Stimulated activated CD4-positive, alpha-beta T cell treated with anti-CD3 and anti-CD28 coated beads, Interleukin-12 subunit alpha, Interleukin-12 subunit beta, amount 100 ng/mL, for 4 hours (primary cell): ENCODE measurements around the gene USP34.

Source experiments
- DNase-seq: peaks from one replicate; pipeline ENCODE4 v3.0.0-alpha.2; 2020

The USP34 gene

DNA sequence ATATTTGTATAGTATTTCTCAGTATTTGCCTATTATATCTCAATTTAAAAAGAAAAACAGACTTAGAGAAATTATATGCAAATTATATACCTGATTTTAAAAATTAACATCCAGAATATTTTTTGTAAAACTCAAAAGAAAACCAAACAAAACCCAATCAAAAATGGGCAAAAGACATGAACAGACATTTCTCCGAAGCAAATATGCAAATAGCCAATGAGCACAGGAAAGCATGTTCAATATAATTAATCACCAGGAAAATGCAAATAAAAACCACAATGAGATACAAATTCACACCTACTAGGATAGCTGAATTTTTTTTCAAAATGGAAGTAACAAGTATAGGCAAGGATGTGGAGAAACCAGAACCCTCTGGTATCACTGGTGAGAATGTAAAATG is 108.0 kb downstream of the USP34 start:
- DNase-seq: no peak

DNA sequence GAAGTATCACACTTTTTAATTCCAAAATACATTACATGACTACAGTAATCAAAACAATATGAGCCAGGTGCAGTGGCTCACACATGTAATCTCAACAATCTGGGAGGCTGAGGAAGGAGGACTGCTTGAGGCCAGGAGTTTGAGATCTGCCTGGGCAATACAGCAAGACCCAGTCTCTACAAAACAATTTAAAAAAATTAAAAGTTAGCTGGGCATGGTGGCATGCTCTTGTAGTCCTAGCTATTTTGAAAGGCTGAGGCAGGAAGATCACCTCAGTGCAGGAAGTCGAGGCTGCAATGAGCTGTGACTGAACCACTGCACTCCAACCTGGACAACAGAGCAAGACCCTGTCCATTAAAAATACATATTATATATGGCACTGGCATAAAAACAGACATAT is 109.8 kb downstream of the USP34 start:
- no peak for DNase-seq

DNA sequence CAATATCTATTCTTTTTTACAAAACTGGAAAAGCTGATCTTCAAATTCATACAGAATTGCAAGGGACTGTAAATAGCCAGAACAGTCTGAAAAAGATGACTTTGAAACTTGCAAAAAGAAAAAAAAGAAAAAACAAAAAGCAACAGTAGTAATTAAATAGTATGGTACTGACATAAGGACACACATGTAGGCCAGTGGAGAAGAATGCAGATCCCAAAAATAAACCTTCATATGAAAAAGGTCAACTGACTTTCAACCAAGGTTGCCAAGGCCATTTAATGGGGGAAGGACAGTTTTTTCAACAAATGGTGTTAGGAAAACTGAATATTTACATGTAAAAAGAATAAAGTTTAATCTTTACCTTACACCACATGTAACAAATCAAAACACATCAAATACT is 111.8 kb downstream of the USP34 start:
- DNase-seq: no peak

DNA sequence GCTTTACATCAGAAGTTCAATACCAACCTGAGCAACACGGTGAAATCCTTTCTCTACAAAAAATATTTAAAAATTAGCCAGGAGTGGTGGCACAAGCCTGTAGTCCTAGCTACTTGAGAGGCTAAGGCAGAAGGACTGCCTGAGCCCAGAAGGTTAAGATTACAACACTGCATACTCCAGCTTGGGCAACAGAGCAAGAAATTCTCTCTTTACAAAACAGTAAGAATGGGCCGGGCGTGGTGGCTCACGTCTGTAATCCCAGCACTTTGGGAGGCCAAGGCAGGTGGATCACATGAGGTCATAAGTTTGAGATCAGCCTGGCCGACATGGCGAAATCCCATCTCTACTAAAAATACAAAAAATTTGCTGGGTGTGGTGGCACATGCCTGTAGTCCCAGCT is 113.2 kb downstream of the USP34 start:
- no peak for DNase-seq

DNA sequence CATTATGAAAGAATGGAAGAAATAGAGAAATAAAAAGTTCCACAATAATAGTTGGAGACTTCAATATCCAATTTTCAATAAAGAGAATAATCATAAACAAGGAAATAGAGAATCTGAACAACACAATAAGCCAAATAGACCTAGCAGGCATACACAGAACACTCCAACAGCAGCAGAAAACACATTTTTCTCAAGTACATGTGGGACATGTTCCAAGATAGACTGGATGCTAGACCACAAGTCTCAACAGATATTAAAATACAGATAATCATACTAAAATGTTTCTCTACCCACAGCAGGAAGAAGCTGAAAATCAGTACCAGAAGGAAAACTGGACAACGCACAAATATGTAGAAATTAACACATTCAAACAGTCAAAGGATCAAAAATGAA is 113.9 kb downstream of the USP34 start:
- no peak for DNase-seq

DNA sequence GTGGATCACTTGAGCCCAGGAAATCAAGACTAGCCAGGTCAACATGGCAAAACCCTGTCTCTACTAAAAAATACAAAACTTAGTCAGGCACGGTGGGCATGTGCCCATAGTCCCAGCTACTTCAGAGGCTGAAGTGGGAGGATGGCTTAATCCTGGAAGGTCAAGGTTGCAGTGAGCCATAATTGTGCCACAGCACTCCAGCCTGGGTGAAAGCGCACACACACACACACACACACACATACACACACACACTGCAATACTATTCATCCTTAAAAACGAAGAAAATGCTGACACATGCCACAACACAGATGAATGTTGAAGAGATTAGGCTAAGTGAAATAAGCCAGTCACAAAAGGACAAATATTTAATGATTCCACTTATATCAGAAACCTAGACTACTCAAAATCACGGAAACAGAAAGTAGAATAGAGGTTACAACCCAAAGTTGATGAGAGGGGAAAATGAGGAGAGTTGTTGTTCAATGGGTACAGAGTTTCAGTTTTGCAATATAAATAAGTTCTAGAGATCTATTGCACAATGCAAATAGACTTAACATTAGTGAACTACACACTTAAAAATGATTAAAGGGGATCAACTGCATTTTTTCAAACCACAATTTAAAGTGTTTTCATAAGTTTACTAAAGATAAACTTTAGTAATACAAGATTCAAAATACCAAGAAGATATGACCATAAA is 114.5 kb downstream of the USP34 start:
- DNase-seq: no peak

DNA sequence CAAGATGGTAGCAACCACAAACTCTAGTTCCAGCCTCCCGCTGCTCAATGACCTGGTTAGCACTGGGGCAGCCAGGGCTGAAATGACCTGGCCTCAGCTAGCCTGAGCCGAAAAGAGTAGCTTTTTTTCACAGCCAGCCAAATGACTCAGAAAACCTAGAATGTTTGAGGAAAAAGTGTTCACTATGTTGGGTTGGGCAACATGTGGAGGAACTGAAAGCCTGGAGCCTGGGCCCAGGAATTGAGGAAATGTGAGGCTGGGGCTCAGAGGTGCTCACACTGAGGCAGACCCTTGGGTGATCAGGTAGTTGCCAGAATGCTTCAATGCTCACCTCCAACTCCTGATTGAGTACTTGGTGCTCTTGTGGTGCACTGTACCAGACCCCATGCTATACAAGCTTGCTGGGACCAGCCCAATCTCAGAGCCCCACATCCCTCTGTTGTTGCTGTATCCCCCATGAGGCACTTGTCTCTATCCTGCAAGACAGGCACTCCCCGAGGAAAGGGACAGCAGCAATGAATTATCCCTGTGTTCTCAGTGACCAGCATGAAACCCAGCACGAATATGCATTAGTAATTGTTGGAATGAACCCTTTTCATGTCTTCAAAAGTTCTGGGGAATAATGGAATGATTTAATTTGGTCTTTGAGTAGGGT is 116.2 kb downstream of the USP34 start:
- DNase-seq: no peak

DNA sequence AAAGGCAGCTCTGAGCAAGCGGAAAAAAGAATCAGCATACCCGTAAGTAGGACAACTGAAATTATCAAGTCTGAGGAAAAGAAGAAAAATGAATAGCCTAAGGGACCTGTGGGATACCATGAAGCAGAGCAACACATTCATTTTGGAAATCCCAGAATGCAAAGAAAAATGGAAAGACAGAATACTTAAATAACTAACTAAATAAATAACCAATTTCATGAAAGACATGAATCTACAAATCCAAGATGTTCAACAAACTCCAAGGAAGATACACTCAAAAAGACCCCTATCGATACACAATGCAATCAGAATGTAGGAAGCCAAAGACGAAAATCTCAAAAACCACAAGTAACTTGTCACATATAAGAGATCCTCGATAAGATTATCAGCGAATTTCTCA is 117.0 kb downstream of the USP34 start:
- DNase-seq: no peak

DNA sequence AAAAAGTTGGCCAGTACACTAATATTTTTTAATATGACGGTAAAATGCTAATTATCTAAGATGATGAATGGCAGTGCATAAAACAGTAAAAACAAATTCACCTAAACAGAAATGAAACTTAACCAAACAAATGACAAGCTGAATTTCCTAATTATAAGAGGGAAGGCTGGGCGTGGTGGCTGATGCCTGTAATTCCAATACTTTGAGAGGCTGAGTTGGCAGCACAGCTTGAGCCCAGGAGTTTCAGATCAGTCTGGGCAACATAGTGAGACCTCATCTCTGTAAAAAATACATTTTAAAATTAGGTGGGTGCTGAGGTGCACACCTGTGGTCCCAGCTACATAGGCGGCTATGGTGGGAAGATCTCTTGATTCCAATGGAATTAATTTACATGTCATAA is 120.1 kb downstream of the USP34 start:
- DNase-seq: no peak

DNA sequence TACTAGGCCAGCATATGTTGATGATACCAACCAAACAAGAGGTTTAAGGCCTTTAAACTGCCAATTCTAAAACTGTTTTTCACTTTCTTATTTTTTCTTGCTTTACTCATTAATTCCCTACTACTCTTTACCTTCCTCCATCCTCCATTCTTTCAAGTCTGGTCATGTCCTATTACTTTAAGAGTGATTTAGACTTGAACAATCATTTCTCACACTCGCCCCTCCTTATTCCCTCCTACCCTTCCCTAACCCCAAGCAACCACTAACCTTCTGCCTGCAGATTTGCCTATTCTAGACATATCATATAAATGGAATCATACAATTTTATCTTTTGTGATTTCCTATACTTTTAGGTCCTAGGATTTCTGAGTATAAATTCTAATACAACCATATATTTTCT is 127.7 kb downstream of the USP34 start:
- DNase-seq: no peak

DNA sequence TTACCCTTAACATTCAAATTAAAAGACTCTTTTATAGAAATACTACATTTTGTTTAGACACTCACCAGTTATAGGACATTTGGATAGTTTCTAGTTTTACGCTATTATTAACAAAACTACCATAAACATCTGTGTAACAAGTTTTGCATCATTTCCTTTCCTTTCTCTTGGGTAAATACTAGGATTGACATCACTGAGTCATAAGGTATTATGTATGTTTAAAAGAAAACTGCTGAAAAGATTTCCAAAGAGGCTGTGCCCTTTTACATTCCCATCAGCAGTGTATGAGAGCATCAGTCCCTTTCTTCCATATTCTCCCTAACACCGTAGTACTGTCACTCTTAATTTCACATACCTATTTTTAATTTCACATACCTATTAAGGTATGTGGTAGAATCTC is 130.6 kb downstream of the USP34 start:
- DNase-seq: no peak

DNA sequence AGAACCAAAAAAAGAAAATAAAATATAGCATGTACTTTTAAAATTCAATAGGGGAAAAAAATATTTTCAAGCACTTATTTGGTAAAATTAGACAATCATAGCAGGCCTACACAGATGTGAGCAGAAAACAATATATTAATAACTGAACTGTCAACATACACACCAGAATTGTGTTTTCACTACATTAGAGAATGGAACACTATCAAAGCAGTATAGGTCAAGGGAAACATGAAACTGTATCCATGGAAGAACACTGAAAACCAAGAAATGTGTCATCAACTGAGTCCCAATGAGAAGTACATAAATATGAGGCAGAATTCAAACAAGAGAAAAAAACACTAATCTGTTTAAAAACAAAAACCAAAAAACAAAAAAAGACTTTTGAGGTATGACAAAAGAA is 132.4 kb downstream of the USP34 start:
- no peak for DNase-seq

DNA sequence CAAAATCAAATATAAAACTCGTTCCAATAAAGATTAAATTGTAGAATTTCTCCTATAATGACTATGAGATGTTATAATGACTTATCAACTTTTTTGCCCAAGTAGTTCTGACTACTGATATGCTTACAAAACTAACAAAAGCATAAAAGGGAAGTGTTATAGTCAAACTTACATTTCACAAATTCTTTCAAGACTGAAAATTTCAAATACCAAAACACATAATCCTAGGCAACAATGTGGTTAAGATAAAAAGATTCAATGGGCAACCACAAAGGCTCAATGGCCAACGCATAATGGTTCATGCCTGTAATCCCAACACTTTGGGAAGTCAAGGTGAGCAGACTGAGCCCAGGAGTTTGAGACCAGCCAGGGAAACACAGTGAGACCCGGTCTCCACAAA is 135.7 kb downstream of the USP34 start:
- no peak for DNase-seq

DNA sequence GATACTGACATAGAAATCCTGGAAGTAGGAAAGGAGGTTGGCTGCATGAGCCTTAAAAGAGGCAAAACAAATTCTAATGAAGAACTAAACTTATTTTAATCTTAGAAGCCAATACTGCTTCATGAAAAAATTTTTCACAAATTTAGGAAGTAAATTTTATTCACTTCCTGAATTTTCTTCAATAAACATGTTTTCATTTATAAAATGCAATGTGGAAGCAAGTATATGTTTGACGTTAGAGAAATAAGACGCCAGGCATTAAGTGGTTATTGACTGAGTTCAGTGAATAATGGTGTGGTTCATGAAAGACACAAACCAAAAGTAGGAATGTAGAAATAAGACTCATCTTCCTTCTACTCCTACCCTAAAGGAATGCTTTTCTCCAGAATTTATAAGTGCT is 136.4 kb downstream of the USP34 start:
- DNase-seq: no peak

DNA sequence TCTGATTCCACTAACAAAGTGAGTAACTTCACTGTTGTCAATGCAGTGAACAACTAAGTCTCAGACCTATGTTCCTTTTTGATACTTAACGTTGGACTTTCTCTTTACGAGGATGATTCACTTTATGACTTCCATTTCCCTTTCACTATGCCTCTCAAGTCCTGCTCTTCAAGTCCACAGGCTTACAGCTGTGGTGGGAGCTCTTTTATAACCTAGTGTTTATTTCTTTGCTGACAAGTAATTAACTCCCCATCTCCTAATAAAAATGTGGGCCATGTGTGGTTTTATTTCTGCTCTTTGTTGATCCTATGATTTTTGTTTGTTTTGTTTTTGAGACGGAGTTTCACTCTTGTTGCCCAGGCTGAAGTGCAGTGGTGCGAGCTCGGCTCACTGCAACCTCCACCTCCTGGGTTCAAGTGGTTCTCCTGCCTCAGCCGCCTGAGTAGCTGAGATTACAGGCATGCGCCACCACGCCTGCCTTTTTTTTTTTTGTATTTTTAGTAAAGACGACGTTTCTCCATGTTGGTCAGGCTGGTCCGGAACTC is 142.1 kb downstream of the USP34 start:
- DNase-seq: no peak

DNA sequence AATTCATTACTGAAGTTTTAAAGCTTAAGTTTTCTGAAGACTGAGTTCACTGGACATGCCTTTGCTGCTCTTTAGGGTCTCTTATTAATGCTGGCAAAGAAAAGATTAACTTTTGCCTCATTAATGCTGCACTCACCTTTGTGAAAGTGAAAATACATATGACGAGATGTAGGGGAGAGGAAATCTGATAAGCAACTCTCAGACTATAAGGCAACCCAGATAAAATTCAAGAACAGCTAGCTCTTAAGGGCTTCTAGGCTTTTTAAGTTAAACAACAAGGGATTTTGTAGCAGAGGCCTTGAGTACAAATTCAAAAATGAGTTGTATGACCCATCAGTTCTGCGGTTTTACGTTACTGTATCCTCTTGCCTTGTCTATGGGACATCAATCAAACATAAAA is 143.7 kb downstream of the USP34 start:
- no peak for DNase-seq

DNA sequence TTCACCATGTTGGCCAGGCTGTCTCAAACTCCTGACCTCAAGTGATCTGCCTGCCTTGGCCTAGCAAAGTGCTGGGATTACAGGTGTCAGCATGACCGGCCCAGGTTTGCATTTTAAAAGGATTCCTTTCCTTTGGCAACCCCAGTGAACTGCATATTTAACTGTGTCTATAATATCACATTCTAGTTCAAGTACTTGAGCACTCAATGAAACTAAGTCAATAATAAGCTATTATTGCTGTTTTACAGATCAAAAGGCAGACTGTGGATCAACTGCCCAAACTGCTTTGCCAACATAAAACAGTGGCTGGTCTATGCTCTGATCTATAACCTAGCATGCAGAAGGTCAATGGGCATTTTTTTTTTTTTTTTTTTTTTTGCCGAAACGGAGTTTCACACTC is 144.5 kb downstream of the USP34 start:
- DNase-seq: no peak

DNA sequence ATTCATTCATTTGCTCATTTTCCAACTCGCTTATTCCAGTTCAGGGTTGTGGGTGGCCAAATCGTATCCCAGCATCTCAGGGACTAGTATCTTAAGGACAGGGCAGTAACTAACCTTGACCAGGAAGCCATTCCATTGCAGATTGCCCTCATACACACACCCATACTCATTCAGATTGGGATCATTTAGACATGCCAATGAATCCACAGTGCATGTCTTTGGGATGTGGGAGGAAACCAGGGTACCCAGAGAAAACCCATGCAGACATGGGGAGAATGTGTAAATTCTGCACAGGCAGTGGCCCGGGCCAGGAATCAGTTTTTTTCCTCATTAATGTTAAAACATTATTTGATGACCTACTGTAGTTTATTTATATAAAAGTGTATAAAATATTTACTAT is 150.7 kb downstream of the USP34 start:
- DNase-seq: no peak

DNA sequence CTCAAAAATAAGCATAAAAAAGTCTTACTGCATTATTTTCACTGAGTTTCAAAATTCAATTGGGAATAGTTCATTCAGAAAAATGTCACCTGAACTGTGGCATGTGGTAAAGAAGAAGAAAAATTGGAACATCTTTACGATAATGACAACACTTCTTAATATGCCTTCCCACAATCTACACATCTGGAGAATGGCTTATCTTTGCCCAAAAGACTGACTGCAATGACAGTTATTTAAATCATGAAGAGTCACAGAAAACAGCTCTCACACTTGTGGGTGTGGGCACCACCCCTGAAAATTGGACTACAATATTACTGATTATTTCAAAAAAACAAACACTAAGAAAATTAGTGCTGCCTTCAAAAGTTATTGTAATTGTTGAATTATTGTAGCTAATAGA is 152.3 kb downstream of the USP34 start:
- no peak for DNase-seq

DNA sequence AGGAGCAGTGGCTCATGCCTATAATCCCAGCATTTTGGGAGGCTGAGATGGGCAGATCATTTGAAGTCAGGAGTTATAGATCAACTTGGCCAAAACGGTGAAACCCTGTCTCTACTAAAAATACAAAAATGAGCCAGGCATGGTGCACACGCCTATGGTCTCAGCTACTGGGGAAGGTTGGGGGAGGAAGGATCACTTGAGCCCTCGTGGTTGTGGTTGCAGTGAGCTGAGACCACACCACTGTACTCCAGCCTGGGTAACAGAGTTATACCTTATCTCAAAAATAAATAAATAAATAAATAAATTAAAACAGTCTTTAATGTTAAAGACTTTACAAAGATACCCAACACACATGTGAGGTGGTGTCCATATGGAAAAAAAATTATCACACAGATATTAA is 174.9 kb downstream of the USP34 start:
- DNase-seq: no peak

DNA sequence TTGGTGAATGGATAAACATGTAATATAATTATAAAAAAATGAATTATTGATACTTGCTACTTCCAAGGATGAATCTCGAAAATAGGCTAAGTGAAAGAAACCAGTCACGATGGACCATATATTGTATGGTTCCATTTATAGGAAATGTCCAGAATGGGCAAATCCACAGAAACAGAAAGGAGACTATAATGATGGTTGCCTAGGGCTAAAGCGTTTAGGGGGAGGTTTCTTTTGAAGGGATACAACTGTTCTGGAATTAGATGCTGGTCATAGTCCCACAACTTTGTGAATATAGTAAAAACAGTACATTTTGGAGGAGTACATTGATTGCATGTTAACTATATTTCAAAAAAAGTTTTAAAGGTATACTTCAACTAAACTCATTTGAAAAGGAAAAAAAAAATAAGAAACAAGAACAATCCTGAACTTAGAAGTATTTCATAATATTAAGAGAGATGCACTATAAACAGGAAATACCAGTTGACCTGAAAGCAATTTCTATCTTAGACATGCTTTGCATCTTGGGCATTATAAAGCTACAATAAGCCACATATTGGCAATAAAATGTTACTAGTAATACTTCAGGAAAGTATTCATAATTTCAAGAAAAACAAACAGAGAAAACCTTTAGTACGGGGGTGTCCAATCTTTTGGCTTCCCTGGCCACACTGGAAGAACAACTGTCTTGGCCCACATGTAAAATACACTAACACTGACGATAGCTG is 178.9 kb downstream of the USP34 start:
- no peak for DNase-seq

DNA sequence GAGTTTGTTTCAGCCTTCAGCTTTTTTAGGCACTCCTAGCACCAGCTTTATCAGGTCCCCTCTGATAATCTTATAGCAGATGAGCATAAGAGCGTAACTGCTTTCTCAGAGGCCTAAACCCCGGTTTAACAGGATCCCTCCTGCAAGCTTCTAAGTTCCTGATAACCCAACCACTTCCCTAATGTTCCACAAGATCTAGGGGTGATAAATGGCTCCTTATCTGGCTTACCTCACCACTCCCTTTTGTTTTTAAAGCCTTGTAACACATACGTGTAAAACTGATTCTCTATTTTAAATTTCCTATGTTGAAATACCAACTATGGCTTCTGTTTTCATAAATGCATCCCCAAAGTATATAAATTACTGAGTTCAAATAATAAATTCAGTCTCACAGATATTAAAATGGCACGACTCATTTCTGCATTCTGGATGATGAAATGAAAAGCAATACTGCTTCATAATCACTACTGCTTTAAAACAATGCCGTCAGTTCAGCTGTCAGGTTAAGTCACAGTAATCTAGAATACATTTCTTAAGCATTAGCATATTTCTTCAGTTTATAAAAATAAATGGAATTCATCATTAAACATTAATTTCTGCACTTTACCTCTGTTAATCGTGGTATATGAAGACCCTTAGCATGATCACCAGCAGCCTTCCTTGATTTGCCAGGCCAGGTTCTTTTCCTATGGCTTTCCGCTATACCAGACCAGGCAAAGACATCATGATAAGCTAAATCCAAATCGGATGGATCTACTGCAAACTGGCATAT is 182.6 kb downstream of the USP34 start:
- no peak for DNase-seq

DNA sequence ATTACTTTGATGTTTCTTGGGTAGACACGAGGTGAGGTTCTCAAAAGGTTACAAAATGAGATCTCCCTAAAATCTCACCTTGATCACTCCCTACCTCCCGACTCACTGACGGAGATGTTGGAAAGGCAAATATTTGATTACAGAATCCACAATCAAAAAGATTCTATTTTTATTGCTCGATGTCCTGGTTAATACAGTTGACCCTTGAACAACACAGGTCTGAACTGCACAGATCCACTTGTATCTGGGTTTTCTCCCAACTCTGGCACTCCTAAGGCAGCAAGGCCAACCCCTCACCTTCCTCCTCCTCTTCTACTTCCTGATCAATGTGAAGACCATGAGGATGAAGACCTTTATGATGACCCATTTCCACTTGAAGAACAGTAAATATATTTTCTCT is 183.6 kb downstream of the USP34 start:
- no peak for DNase-seq
